ENCODE data around the gene STK39.
"Not testable (repeated sequence)": the region's sequence is repeated elsewhere in the genome, so short reads cannot be mapped to it uniquely, and the experiment has no call there.

STK39 gene

DNA sequence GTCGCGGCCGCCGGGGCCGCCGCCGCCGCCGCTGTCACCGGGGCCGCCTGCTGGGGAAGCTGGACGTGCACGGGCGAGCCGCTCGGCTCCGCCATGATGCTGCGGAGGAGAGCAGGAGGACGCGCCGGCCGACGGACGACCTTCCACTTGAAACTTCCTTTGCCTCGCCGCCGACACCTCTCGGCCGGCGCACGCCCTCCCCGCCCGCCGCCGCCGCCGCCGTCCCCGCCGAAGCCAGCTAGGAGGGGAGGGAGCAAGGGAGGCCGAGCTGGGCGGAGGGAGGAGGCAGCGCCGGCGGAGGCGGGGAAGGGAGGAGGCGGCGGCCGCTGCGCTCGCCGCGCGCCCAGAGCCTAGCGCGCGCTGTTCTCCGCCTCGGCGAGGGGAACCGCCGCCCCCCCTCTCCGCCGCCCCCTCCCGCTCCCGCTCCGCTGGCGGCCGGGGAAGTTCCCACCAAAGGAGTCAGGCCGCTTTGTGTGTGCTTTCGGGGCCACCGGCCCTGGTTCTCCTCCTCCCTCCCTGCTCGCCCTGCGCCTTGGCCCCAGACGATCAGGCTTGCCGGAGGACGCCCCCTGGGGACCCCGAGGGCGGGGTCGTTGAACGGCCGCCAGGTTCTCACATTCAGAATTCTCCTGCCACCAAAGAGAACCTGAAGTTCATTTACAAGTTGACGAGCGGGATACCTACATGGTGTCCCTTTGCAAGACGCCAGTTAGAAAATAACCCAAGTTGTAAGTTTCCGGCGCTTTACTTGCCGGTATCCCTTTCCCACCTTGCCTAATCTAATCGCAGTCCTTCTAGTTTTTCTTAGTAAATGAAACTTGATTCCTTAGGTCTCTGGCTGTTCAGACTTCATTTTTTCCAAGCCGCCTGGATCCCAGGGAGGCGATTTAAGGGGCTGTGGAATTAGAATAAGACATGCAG, at the start of gene STK39:
TSS of gene STK39 (minus strand) at position 255 of the 921 bp plus-strand sequence. CDS start at position 95, 160 bp downstream.
- in situ Hi-C loops (cut with MboI; ENCODE audit: low sequenced_read_pairs): no loop called here

DNA sequence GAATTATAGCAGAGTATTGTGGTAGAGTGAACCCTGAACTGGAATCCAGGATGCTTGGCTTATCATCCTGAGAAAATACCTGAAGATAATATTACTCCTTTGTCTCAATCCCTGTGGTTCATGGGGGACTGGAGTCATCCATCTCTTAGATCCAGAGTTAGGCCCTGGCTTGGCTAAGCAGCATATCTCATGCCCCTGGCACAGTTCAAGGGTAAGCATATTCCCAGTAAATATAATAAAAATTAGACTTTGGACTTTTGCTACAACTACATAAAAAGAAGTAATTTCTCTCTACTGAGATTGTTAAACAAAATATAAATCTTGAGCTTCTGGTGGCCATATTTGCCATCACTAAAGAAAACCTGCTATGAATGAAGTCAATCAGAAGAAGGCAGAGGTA, 47.7 kb upstream of the STK39 start:
- in situ Hi-C loops (cut with MboI; ENCODE audit: low sequenced_read_pairs): no loop called here

- in situ Hi-C loops (cut with MboI; ENCODE audit: low sequenced_read_pairs): no loop called here
Measured at GRCh38 chr2:168294409-168294808, 47.0 kb upstream of the STK39 start.

DNA sequence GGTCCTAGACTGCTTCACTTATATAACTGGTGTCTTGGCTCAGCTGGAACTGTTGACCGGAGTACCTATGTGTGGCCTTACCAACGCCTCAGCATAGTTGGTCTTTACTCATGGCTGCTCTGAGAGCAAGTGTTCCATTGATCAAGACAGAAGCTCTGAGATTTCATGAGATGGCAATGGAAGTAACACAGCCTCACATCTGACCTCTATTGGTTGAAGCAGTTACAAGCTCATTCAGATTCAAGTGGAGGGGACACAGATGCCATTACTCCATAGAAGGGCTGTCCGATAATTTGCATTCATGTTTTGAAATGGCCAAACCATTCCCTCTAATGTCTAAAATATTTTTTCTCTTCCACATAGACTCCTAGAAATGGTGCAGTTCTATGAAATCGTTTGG, 46.4 kb upstream of the STK39 start:
- in situ Hi-C loops (cut with MboI; ENCODE audit: low sequenced_read_pairs): no loop called here

GRCh38 chr2:168290391-168290790, 43.0 kb upstream of the STK39 start:
- in situ Hi-C loops (cut with MboI; ENCODE audit: low sequenced_read_pairs): no loop called here

DNA sequence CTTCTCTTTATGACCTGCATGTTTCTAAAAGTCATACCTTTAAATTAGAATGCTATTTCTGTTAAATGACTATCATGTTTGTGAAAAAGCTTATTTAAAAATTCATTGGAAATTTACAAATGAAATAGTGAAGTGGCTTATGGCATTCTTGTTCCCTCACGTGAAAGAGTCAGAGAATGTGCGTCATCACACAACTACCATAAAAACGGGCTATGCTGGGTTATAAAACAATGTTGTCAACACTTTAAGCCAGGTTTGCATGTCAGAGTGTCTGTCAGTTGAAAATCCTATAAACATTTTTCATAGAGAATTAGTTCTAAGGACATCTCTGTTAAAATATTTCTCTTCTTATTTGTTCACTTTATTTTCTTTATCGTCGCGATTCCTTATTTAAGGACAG, 42.5 kb upstream of the STK39 start:
- in situ Hi-C loops (cut with MboI; ENCODE audit: low sequenced_read_pairs): no loop called here

DNA sequence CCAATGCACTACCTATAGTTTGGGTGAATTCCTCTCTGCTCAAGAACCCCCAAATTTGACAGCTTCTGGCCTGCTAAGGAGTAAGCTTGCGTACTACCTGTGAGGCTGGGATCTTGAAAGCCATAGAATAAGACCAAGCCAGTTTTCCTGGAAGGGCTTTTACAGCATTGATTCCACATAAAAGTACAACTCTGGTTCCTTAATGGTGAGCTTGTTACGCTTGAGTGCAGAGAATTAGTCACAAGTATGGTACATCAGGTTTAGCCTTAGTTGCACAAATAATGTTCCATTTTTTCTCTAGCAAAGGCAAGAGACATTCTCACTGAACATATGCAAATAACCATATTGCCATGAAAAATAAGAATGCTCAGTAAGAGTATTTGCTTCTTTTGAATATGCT, 39.1 kb upstream of the STK39 start:
- in situ Hi-C loops (cut with MboI; ENCODE audit: low sequenced_read_pairs): no loop called here

DNA sequence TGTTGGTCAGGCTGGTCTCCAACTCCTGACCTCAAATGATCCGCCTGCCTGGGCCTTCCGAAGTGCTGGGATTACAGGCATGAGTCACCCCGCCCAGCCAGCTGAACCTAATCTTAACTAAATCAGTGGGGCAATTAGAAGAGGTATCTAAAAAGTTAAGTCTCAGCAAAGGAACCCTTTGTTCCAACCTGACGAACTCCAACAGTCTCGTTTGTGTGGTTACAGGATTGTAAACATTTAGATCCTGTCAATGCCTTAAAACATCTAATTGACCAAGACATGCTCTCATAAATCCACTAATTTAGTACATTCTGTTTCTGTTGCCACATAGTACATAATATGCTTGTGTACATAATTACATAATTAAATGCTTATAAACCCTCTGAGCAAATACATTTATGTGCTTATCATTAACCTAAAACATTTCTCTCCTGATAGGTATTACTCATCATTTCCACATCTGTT, 31.1 kb upstream of the STK39 start:
- in situ Hi-C loops (cut with MboI; ENCODE audit: low sequenced_read_pairs): no loop called here

DNA sequence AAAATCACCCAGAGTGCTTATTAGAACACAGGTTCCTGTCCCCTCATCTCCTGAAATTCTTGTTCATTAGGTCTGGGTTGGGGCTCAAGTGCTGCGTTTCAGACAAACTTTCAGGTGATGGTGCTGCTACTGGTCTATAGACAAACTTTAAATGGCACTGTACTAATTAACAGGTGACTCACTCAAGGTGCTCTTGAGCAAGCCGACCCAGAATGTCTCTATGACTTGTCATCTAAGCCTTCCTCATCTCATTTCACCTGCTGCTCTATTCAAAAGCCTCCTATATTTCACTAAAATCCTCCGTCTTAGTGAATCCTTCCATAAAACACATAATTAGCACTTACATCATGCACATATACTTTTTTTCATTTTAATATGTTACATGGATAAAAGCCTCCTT, 29.9 kb upstream of the STK39 start:
- in situ Hi-C loops (cut with MboI; ENCODE audit: low sequenced_read_pairs): no loop called here

DNA sequence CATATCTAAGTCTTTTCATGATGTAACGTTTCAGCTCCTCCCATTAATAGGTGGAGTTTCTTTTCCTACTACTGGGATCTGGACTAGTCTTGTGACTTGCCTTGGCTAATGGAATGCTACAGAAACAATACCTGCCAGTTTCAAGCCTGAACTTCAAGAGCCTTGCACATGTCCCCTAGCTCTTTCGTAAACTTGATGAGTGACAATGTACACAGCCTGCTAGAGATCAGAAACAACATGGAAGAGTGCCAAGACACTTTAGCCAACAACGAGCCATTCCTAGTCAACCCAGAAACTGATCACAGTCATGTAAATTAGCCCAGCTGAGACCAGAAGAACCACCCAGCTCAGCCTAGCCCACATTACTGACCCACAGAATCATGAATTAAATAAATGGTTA, 24.8 kb upstream of the STK39 start:
- in situ Hi-C loops (cut with MboI; ENCODE audit: low sequenced_read_pairs): no loop called here

DNA sequence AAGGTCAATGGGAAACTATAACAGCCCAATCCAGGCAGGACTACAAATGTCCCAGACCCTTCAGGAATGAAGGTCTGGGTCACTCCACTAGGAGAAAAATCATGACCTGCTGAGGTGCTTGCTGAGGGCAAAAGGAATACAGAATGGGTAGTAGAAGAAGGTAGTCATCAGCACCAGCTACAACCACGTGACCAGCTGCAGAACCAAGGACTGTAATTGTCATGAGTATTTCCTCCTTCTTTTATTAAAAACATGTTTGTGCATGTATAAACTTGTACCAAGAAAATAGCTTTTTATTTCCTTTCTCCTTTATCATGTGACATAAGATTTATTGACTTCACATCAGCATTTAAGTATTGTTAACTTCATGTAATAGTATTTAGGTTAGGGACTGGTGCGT, 15.5 kb upstream of the STK39 start:
- in situ Hi-C loops (cut with MboI; ENCODE audit: low sequenced_read_pairs): not testable (repeated sequence)

DNA sequence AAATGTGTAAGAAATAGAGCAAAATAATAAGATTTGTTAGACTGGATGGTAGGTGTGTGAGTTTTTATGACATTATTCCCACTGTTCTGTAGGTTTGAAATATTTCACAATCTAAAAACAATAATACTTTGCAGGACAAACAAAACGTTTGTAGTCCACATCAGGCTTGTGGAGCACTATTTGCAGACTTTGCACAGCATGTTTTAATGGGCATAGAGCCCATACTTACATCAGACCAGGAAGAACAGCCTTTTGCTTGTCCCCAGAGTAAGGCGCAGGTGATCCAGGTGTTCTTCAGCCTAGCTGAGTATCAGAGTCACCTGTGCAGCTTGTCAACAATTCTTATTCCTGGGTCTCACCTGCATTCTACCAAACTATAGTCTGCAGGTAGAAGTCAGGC, 9.1 kb upstream of the STK39 start:
- in situ Hi-C loops (cut with MboI; ENCODE audit: low sequenced_read_pairs): no loop called here

GRCh38 chr2:168255866-168256265, 8.5 kb upstream of the STK39 start:
- in situ Hi-C loops (cut with MboI; ENCODE audit: low sequenced_read_pairs): no loop called here

DNA sequence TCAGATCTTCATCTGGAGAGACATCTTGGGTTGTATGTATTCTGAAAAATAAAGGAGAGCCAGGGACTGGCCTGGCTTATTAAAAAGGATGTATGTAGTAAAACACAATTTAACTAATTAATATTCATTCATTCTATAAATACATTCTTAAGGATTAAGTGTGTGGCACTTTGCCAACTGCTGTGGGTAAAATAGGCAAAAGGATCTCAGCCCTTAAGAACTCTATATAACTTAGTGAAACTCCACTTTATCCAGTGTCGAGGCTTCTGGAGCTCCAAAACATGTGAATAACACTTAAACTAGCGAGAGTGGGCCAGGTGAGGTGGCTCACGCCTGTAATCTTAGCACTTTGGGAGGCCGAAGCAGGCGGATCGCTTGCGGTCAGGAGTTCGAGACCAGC, 7.7 kb upstream of the STK39 start:
- in situ Hi-C loops (cut with MboI; ENCODE audit: low sequenced_read_pairs): no loop called here

- in situ Hi-C loops (cut with MboI; ENCODE audit: low sequenced_read_pairs): no loop called here
Measured at GRCh38 chr2:168254158-168254935, 7.0 kb upstream of the STK39 start.

DNA sequence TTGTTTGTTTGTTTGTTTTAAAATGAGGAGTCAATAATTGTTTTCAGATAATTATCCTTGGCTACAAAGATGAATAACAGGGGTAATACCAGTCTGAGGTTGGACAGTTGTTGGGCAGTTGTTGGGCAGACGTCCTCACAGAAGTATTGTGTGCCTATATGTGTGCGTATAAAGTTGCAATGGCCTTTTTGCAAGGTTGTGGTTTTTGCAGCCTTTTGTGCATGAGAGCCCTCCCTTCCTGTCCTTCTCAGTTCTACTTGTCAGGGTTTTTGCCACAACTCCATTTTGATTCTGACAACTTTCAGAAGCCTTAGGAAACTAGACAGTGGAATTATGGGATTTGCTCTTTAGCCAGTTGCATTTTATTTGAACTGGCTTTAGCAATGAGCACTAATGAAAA, 6.0 kb upstream of the STK39 start:
- in situ Hi-C loops (cut with MboI; ENCODE audit: low sequenced_read_pairs): no loop called here

DNA sequence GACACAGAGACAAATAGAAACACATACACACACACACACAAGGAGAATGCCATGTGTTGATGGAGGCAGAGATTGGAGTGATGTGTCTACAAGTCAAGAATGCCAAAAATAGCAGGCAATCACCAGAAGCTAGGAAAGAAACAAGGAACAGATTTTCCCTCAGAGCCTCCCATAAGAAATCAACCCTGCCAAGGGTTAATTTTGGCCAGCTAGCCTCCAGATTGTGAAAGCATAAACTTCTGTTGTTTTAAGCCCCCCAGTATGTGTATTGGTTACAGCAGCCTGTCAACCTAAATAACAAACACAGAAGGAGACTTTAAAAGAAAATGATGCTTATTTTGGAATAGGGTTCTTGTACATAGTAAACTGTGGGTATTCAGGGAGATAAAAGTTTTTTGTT, 5.6 kb upstream of the STK39 start:
- in situ Hi-C loops (cut with MboI; ENCODE audit: low sequenced_read_pairs): no loop called here

DNA sequence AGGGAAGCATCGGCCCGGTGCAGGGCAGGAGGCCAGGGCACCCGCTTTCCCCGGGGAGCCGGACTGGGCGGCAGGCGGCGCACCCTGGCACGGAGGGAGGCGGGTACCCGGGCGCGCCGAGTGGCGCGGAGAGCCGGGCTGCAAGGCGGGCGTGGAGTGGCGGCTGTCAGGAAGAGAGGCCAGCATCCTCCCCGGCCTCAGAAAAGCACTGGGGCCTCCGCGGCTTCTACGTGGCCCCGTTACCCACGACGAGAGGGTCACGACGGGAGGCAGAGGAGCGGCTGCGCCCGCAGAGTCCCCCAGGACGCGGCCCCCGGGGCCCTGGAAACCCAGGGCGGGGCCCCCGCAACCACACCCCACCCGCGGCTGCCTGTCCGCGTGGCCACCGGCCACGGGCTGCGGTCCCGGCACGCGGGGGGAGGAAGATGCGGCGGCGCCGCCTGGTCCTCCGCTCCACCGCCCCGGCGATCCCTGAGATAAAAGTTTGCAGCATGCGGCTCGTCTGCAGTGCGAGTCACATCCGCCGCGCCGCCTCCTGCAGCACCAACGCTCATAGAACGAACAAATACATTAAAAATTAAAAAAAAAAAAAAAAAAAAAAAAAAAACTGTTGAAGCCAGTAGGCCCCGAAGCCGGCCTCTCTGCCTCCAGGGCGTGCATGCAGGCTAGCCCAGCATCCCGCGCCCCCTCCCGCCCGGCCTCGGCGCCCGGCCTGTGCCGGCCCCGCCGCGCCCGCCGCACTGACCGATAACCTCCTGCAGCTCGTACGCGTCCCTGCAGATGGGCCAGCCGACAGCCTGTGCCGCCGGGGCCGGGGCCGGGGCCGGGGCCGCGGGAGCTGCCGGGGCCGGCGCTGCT, 683 bp downstream of the STK39 start:
- in situ Hi-C loops (cut with MboI; ENCODE audit: low sequenced_read_pairs): no loop called here

DNA sequence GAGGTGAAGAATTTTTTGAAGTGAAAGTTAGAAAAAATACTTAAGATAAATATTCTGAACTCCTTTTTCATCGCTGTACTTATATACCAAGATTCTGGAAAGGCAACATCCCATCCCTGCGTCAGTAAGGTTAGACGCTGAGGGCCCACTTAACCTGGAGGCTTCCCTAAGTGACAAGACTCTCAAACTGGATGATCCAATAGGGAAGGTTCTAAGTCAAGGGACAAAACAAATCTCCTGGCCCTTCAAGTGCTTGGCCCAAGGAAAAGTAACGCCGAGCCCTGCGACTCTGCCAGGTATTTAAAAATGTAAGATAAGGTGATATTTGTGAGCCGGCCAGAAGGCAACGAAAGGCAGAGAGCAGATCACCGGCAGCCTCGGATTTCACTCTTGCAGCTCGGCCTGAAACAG, 1.3 kb downstream of the STK39 start:
- in situ Hi-C loops (cut with MboI; ENCODE audit: low sequenced_read_pairs): no loop called here

GRCh38 chr2:168245074-168245825, 2.1 kb downstream of the STK39 start:
- in situ Hi-C loops (cut with MboI; ENCODE audit: low sequenced_read_pairs): no loop called here
